GM12878 (cell line): ENCODE data around the gene VASH1. TPM values are rescaled to one million over a fixed set of nuclear protein-coding genes. Genes with fewer than 3 reads are reported as not detected.

Experiments used
- CBX5 ChIP-seq: sonication (generic); IDR thresholded peaks from 2 replicates; pipeline ENCODE4 v1.6.1; 2016; ENCODE audit warnings: low read depth, moderate library complexity, mild to moderate bottlenecking, inconsistent platforms
- DPF2 ChIP-seq: fragments of 450-650 bp; IDR thresholded peaks from 2 replicates; pipeline ENCODE4 v1.6.1; 2017; ENCODE audit warnings: mild to moderate bottlenecking
- E2F8 ChIP-seq: fragments of 450-650 bp; IDR thresholded peaks from 2 replicates; pipeline ENCODE4 v1.6.1; 2018; ENCODE audit warnings: mild to moderate bottlenecking, low read depth, moderate library complexity; ENCODE audit not compliant: partially characterized antibody
- EP300 ChIP-seq, 2 experiments: fragments of 150-350 bp in 1 of 2; IDR thresholded peaks; 2 replicates each; pipeline ENCODE4 v1.6.1; 2011 to 2012; ENCODE audit warnings: low read depth in 2 of 2, low read length in 2 of 2, borderline replicate concordance in 1 of 2, improper control_type of control experiment in 1 of 2, inconsistent platforms in 1 of 2; ENCODE audit not compliant: control insufficient read depth in 1 of 2
- FOS ChIP-seq: IDR thresholded peaks from 3 replicates; pipeline ENCODE4 v1.6.1; 2011; ENCODE audit warnings: borderline replicate concordance; ENCODE audit not compliant: insufficient read length; ENCODE audit errors: extremely low read depth
- MTA2 ChIP-seq: fragments of 450-650 bp; IDR thresholded peaks from 2 replicates; pipeline ENCODE4 v1.6.1; 2016; ENCODE audit warnings: low read depth, mild to moderate bottlenecking, moderate library complexity
- NRF1 ChIP-seq: conservative IDR thresholded peaks from 2 replicates; pipeline ENCODE4 v1.6.1; 2011; ENCODE audit warnings: mild to moderate bottlenecking, low read depth, low read length, improper control_type of control experiment
- PKNOX1 ChIP-seq: fragments of 450-650 bp; IDR thresholded peaks from 2 replicates; pipeline ENCODE4 v1.6.1; 2016; ENCODE audit warnings: mild to moderate bottlenecking
- REST ChIP-seq: IDR thresholded peaks from 2 replicates; pipeline ENCODE4 v1.6.1; 2012; ENCODE audit warnings: mild to moderate bottlenecking, low read depth, low read length
- SMAD5 ChIP-seq: IDR thresholded peaks from 2 replicates; pipeline ENCODE4 v1.6.1; 2016; ENCODE audit warnings: antibody characterized with exemption, low read depth
- SPI1 ChIP-seq: IDR thresholded peaks from 2 replicates; pipeline ENCODE4 v1.6.1; 2011; ENCODE audit warnings: low read depth, mild to moderate bottlenecking, low read length, moderate library complexity, borderline replicate concordance; ENCODE audit not compliant: insufficient read depth
- STAT1 ChIP-seq: fragments of 450-650 bp; conservative IDR thresholded peaks from 2 replicates; pipeline ENCODE4 v1.6.1; 2014; ENCODE audit warnings: antibody characterized with exemption, mild to moderate bottlenecking
- SUPT20H ChIP-seq: IDR thresholded peaks from 2 replicates; pipeline ENCODE4 v1.6.1; 2011; ENCODE audit warnings: low read depth, mild to moderate bottlenecking, low read length, moderate library complexity, borderline replicate concordance; ENCODE audit not compliant: control insufficient read depth
- TAF1 ChIP-seq: IDR thresholded peaks from 2 replicates; pipeline ENCODE4 v1.6.1; 2011; ENCODE audit warnings: mild to moderate bottlenecking, low read depth, low read length, borderline replicate concordance
- ZBTB11 ChIP-seq: fragments of 450-650 bp; formaldehyde crosslinking; IDR thresholded peaks from 2 replicates; pipeline ENCODE4 v1.5.0; 2022; ENCODE audit warnings: mild to moderate bottlenecking, missing genetic modification characterization
- ZNF384 ChIP-seq: IDR thresholded peaks from 2 replicates; pipeline ENCODE4 v1.6.1; 2012; ENCODE audit warnings: low read depth, mild to moderate bottlenecking, low read length, improper control_type of control experiment, borderline replicate concordance
- polyA plus RNA-seq, 11 experiments: library from polyadenylated mRNA; depleted of rRNA in 4 of 11; unstranded in 6 of 11; stranded (reverse) in 5 of 11; fragments of >200 nt; fragmentation: Nextera tagmentation in 4 of 11; fragmentation: Illumina TruSeq in 1 of 11; extraction: Ambion mirVana in 4 of 11; extraction: Trizol in 1 of 11; gene quantifications; 1 replicate in 1 of 11; 2 replicates in 10 of 11; pipeline versions ENCODE4 v1.2.1 to v1.2.3, GENCODE V29; 2011 to 2016; ENCODE audit warnings: inconsistent platforms in 2 of 11, missing spikeins in 2 of 11, low read depth in 1 of 11
- total RNA-seq, 4 experiments: library from RNA; depleted of rRNA in 3 of 4; stranded (reverse); fragments of >200 nt in 3 of 4; fragmentation: Illumina TruSeq in 1 of 4; extraction: Trizol in 1 of 4; gene quantifications; 2 replicates each; pipeline versions ENCODE4 v1.2.1 to v1.2.3, GENCODE V29; 2013 to 2021

The VASH1 gene
- total and polyA plus RNA-seq, 10 of the 15 experiments (the other 5 are each of a cell fraction or from before 2014, with no cell fraction given), result 0.06 to 2.3 (median 0.53) TPM

GRCh38 chr14:76812422-76813383 is 51.4 kb downstream of the VASH1 start, which contains the start of gene ANGEL1 (continued):
- TF ChIP-seq E2F8 (no peak), ZBTB11 (CRISPR knock-in tag) (0 out of 2 replicates have a peak, but pooled peaks have one; percentile 10), NRF1 (peak; percentile 47), ZNF384 (peak; percentile 53; the same call in 1 of the 2 replicates), TAF1 (peak; percentile 80), SPI1 (0 out of 2 replicates have a peak, but pooled peaks have one; percentile 30), FOS (no peak), MTA2 (no peak), STAT1 (no peak; the same call in 1 of the 2 replicates), PKNOX1 (peak; percentile 63), CBX5 (peak; percentile 72; the same call in 1 of the 2 replicates), SMAD5 (peak; percentile 60; the same call in 1 of the 2 replicates), REST (no peak), DPF2 (peak; percentile 83; the same call in 1 of the 2 replicates), EP300 (IDR thresholded peaks at IDR 0.05; ENCODE audit: borderline replicate concordance in 1 of 2, control insufficient read depth in 1 of 2, low read depth in 2 of 2, low read length in 2 of 2) (no peak), SUPT20H (no peak)
